Left renal cortex interstitium (tissue), 4 donors: ENCODE results near the gene MYOM1. TPM values are rescaled to one million over a fixed set of nuclear protein-coding genes. Genes with fewer than 3 reads are reported as not detected.
"Not testable (repeated sequence)": the region's sequence is repeated elsewhere in the genome, so short reads cannot be mapped to it uniquely, and the experiment has no call there.

Source experiments
- DNase-seq, 4 donors: peaks; one replicate each; pipeline ENCODE4 v3.0.0-alpha.2; 2013; ENCODE audit warnings: low read depth in 4 of 4, low spot score in 2 of 4, missing footprints in 1 of 4
- polyA plus RNA-seq, 4 donors: library from polyadenylated mRNA; unstranded; fragments of 120-200 nt; gene quantifications; one replicate each; pipeline ENCODE4 v1.2.1, GENCODE V29; 2013; ENCODE audit not compliant: insufficient read length in 4 of 4

Gene MYOM1
- polyA plus RNA-seq, 4 donors: 5.5 to 9.7 (median 5.9) TPM

DNA sequence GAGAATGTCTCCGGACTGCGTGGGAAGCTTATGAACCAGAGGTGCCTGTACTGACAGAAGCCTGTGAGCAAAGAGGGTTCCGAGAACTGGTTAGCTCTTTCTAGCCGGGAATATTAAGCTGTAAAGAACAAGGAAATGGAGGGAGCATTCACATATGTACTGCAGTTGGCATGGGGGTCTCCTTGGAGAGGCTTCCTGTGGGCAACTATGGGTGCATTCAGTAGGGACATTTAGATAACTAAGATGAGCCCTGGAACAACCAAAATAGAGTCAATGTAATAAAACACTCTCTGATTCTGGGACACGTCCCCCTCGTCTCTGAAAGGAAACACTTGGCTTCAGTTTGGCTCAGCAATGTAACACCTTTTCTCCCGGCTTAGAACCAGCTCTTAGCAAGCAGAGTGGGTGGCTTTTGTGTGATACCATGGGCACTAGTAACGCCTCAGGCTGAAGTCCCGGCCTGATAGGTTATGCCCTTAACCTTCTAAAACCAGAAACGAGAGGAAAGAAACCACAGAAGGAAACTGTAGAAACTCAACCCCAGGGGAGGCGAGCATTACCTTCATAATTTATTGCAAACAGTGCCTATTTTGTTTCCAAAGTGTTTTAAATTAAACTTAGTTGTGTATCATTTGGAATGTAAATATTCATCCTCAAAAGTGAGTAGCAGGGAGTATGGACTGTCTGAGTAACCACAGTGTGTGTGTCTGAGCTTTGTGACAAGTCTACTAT, 158.0 kb downstream of the MYOM1 start:
- no peak for DNase-seq

DNA sequence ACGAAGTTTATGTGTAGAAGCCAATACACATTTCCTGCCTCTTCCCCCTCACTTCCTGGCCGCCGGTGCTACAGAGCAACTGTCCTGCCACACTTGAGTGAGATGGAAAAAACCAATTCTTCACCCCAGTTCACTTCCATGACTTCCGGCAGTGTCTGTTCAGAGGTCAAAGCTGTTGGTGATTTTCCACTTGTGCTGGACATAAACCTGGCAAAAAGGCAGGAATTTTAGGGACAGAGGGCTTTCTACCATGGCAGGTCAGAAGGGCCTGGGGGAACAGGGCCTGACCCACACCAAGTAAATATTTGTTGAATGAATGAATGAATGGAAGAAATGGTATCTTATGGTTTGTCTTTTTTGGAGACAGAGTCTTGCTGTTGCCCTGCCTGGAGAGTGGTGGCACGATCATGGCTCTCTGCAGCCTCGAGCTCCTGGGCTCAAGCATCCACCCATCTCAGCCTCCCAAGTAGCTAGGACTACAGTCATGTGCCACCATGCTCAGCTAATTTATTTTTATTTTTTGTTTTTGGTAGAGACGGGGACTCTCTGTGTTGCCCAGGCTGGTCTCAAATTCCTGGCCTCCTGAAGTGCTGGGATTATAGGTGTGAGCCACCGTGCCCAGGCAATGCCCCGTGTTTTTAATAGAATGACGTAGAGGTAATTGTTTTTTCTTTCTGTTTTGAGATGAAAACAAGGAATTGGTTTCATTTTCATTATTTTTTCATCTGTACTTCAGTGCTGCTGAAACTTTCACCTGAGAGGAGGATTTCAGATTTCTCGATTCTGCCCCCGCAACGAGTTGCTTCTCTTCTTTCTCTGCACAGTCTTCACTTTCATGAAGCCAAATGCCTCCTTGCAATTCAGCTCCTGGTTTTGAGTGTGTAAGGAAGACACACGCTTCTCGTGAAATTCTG, 158.8 kb downstream of the MYOM1 start:
- DNase-seq: no peak

DNA sequence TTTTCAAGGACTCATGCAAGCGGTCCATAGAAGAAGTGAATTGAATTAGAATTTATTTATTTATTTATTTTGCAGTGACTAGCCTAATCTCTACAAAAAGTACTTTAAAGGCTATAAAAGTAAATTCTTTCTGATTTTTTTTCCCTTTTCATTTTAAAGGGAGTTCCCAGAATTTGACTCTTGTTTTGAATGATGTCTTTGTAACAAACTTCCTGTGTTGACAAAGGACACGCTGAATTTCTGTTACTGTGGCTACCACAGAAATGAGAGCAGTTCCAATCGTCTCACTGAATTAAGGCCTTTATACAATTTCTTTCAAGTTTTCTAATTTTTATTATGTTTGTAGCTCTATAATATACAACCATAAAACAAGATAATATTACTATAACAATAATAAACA, 160.5 kb downstream of the MYOM1 start:
- DNase-seq: no peak

DNA sequence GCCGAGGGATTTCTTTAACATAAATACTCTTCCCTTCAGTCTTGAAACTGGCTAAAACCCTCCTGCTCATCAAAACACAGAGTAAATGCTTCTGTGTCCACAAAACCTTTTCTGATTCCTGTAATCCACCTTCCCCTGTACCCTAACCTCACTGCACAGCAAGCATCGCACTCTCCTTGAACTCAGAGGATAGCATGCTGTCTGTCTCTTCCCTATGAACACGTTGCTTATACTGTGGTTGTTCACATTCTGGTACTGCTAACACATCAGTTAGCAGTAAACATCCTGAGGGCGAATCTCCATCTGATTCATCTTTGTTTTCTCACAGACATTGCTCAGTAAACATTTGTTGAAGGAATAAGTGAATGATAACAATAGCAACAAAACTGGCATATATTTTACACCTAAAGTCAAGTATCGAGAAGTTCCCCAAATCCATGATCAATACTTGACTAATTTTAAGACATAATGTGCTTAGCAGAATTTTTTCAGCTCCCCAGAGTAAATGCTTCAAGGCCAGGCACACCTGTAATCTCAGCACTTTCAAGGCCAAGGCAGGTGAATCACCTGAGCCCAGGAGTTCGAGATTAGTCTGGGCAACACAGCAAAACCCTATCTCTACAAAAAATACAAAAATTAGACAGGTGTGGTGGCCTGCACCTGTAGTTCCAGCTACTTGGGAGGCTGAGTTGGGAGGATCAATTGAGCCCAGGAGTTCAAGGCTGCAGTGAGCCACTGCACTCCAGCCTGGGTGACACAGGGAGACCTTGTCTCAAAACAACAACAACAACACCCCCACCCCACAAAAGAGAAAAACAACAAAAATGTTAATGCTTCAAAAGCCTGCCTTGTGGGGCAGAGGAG, 161.2 kb downstream of the MYOM1 start:
- no peak for DNase-seq

DNA sequence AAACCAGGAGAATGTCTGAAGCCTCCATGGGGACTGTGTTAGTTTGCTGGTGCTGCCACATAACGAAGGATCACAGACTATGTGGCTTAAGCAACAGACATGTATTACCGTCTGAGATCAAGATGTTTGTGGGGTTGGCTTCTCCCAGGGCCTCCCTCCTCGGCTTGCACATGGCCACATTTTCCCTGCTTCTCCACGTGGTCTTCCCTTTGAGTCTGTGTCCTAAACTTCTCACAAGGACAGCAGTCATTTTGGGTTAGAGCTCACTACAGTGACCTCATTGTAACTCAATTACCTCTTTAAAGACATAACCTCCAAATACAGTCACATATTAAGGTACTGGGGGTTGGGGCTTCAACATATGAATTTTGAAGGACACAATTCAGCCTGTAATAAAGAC, 162.2 kb downstream of the MYOM1 start:
- DNase-seq: no peak

DNA sequence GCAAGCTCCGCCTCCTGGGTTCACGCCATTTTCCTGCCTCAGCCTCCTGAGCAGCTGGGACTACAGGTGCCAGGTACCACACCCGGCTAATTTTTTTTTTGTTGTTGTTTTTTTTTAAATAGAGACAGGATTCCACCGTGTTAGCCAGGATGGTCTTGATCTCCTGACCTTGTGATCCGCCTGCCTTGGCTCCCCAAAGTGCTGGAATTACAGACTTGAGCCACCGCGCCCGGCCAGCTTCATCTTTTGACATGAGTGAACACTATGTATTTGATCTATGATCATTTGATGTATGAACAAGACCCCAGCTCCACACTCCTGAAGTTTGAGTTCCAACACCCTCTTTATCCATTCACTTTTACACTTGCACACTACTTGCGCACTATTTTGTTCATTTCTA, 163.5 kb downstream of the MYOM1 start:
- no peak for DNase-seq

DNA sequence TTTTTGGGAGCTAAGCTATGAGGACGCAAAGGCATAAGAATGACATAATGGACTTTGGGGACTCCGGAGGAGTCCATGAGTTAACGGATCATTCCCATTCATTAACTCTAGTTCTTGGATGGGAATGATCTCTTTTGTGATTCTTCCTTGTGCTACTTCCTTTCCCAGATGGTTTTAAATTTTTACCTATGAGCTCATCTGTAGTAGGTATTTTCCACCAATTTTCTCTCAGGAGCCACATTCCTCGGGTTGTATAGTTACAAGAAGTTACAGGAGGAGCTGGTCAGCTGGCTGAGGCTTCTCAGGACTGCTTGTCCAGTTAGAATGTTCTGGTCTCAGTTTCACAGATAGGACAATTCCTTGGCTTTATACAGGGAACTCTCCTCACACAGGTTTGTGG, 164.0 kb downstream of the MYOM1 start:
- no peak for DNase-seq

DNA sequence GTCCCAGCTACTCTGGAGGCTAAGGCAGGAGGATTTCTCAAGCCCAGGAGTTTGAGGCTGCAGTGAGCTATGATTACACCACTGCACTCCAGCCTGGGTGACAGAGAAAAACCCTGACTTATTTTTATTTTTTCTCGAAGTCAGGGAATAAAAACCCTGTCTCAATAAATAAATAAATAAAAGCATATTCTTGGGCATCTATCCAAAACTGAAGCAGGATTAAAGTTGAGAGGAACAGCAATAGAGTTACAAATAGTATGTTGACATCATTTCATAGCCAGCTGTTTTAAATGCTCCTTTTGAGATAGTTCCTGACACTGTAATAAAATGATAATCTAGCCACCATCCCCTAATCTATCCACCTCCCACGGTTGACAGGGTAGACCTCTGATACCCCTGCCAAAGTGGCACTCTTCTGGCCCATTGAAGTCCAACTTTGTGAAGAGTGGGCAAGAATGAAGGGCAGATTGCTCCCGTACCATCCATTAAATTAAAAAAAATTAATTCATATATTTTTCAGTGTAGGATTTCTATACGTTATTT, 164.5 kb downstream of the MYOM1 start:
- DNase-seq: no peak

DNA sequence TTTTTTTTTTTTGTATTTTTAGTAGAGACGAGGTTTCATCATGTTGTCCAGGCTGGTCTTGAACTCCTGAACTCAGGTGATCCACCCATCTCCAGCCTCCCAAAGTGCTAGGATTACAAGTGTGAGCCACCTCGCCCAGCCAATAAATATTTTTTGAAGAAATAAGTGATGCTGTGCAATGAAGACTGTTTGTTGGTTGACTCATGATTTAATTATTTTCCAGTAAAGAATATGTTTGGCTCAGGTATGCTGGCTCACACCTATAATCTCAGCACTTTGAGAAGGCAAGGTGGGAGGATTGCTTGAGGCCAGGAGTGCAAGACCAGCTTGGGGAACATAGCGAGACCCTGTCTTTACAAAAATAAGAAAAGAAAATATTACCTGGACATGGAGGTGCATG, 165.0 kb downstream of the MYOM1 start:
- DNase-seq: no peak

DNA sequence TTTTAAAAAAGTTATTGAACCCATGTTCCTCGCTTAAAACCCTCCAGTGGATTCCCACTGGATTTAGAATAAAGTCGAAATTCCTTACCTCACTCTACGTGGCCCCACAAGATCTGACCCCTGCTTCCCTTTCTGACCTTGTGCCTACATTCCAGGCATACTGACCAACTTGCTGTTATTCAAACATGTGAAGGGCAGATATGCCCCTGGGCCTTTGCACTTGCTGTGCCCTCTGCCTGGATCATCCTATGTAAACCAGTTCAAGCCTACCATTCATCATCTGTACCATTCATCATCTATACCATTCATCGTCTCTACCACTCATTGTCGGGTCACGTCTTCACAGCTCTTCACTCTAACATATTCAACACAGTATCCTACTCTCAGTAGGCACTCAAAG, 165.6 kb downstream of the MYOM1 start:
- no peak for DNase-seq

DNA sequence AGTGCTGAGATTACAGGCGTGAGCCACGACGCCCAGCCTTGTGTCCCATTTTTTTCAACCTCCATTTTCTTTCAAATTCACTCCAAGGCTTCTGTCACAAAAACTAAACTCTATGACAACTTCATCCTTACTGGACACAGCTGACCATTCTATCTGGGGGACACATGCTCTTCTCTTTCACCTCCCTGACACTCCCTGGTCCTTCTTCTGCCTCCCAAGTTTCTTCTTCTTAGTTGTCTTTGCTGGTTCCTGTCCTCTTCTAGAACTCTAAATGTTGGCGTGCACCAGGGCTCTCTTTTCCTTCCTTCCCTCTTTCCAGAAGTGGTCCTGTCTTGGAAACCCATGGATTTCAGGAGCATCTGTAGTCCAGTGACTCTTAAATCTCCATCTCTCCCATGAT, 166.7 kb downstream of the MYOM1 start:
- DNase-seq: no peak

DNA sequence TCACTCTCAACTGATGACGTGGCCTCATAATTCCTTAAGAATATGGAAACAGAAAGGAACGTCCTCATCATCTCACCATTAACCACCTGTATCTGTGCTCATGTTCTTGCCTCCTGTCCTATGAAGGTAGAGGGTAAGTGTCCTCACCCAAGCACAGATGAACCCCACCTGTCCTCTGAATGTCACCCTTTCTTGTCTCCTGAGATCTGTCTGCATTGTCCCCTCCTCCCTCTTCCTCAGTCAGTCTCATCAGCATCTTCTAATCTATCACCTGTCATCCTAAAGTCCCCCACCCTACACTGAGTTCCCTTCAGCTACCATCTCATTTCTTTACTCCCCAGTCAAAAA, 167.4 kb downstream of the MYOM1 start:
- DNase-seq: no peak

DNA sequence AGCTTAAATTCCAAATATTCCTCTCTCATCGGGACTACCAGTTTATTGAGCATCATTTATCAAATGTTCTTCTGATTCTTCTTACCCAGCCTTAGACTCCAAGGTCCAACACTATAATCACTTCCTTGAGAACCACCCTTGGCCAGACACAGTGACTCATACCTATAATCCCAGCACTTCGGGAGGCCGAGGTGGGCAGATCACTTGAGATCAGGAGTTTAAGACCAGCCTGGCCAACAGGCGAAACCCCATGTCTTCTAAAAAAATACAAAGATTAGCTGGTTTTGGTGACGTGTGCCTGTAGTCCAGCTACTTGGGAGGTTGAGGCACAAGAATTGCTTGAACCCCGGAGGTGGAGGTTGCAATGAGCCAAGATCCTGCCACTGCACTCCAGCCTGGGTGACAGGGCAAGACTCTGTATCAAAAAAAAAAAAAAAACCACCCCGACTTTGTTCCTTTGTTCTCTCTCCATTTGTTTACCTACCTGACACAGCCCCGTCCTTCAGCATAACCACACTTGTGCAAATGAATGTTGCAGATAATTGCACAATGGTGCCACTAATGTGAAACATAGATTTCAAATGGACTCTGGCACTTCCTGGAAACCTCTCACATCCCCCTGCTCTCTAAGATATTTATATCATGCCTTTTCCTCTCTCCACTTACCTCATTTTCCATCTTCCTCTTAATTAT, 167.9 kb downstream of the MYOM1 start:
- no peak for DNase-seq

DNA sequence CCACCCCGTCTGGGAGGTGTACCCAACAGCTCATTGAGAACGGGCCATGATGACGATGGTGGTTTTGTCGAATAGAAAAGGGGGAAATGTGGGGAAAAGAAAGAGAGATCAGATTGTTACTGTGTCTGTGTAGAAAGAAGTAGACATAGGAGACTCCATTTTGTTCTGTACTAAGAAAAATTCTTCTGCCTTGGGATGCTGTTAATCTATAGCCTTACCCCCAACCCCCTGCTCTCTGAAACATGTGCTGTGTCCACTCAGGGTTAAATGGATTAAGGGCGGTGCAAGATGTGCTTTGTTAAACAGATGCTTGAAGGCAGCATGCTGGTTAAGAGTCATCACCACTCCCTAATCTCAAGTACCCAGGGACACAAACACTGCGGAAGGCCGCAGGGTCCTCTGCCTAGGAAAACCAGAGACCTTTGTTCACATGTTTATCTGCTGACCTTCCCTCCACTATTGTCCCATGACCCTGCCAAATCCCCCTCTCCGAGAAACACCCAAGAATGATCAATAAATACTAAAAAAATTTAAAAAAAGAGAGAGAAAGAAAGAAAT, 169.8 kb downstream of the MYOM1 start:
- DNase-seq: not testable (repeated sequence)

DNA sequence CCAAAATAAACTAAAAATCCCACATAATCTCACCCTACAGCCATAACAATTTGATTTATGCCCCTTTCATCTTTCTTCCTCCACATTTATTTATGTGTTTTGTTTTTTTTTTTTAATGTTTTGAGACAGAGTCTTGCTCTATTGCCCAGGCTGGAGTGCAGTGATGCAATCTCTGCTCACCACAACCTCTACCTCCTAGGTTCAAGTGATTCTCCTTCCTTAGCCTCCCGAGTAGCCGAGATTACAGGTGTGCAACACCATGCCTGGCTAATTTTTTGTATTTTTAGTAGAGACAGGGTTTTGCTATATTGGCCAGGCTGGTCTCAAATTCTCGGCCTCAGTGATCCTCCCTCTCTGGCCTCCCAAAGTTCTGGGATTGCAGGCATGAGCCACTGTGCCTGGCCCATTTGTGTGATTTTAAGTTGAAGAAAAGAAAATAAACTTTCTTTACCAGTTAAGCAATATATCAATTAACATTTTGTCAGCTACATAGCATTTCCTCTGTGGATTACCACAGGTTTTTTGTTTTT, 170.9 kb downstream of the MYOM1 start:
- no peak for DNase-seq

DNA sequence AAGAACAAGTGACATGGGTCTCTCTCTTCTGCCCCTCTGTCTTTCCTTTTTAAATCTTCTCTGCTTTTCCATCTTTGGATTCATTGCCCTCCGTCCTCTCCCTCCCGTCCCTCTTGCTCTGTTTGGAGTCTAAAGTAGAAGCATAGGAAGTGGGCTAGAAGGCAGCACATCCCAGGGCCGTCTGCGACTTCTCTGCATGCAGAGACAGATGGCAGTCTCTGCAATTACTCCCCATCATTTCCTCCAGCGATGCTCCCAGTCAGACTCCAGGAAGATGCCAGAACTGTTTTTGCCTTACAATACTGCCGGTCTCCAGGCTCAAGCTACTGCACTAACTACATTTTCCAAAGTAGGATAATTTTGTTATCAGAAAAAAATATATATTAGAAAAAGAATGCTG, 171.6 kb downstream of the MYOM1 start:
- no peak for DNase-seq

DNA sequence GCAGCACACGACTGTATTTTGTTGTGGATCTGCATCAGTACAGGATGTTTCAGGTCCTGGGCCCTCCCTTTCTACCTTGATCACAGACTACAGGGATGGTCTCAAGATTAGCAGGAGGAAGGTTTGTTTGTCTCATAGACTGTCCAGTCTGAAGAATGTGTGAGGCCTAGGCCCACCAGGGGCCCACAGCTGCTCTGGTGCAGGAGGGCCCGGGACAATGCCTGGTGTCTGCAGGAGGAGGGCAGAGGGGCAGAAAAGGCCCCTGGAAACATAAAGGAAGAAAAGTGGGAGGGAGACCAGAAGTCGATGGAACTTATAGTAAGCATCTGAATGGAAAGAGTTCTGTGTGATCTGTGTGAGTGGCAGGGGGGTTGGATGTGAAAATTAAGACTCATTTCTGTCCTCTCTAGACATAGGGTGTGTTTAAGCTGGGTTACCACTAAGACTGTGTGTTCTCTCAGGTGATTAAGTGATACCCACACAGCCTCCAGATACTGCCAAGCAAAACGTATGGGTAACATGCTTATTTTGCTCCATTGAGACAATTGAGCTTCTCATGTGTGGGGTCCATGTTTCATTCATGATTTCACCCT, 173.5 kb downstream of the MYOM1 start:
- no peak for DNase-seq

DNA sequence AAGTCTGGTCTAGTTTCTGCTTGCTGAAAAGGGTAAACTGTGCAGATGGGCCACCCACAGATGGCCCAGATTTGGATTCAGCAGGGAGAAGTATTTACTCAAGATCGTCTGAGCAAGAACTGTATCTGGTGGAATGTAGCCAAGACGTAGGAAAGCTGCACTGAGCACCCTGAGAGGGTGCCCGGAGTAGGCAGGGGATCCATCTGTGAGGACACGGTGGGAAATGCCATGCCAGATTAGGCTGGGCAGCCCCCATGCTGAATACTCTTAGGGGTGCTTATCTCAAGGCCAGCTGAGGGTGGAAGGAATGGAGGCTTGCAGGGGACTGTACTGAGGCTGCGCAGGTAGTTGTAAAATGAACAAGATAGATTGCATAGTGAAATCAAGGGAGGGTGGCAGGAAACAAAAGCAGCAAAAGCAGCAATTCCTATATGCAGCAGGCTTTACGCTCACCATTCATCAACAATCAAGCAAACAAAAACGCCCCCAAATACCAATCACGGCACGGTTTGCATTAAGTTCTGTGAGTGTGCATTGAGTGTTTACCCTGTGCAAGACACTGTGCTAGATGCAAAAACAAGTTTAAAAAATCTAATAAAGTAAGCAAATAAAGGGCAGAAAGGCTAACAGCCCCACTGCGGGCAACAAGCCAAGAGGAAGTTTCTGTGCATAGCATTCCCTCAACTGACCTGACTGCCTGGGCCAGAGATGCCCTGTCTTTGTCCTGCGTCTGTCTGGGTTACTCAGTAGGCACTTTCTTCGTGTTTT, 174.7 kb downstream of the MYOM1 start:
- DNase-seq: no peak

DNA sequence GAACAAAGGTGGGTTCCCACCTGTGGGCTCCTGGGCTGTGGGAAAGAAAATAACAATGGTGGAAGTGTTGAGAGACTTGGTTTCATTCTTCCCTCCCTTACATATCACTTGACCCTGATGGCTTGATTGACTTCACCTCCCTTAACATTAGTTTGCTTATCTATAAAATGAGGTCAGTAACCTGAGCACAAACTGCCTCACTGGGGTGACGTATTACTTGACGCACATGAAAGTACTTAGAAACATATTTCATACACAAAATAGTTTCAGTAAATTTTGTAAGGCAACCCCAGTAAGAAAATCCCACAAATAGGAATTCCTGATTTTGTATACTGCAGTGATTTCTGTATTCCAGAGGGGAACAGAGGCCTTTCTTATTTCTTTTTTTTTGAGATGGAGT, 177.4 kb downstream of the MYOM1 start:
- DNase-seq: no peak
